Heart right ventricle (tissue), 16 donors: ENCODE measurements around the gene DUSP1. TPM values are rescaled to one million over a fixed set of nuclear protein-coding genes. Genes with fewer than 3 reads are reported as not detected.

Source experiments
- ATAC-seq, 8 donors: fragments of 200-7000 bp; cut with Tn5 transposase; one replicate each; pipeline ENCODE4 v1.9.1; 2020; ENCODE audit warnings: mild to moderate bottlenecking in 8 of 8, moderate library complexity in 8 of 8, moderate number of reproducible peaks in 1 of 8
- DNase-seq, 2 donors: peaks; one replicate each; pipeline ENCODE4 v3.0.0-alpha.2; 2020
- H3K27ac ChIP-seq, 10 donors: fragments of 200-600 bp; sonication (generic) in 2 of 10; one replicate each; pipeline versions ENCODE4 v1.5.0 to v1.8.0; 2020 to 2022; ENCODE audit warnings: mild to moderate bottlenecking in 3 of 10
- H3K27me3 ChIP-seq, 7 donors: fragments of 200-600 bp; one replicate each; pipeline ENCODE4 v1.8.0; 2021 to 2022; ENCODE audit warnings: mild to moderate bottlenecking in 2 of 7
- H3K36me3 ChIP-seq, 9 donors: fragments of 200-600 bp; sonication (generic) in 1 of 9; one replicate each; pipeline versions ENCODE4 v1.5.0 to v1.8.0; 2020 to 2022; ENCODE audit warnings: mild to moderate bottlenecking in 2 of 9
- H3K4me1 ChIP-seq, 9 donors: fragments of 200-600 bp; sonication (generic) in 1 of 9; one replicate each; pipeline versions ENCODE4 v1.5.0 to v1.8.0; 2020 to 2022; ENCODE audit warnings: mild to moderate bottlenecking in 4 of 9
- H3K4me3 ChIP-seq, 10 donors: fragments of 200-600 bp; sonication (generic) in 2 of 10; one replicate each; pipeline versions ENCODE4 v1.5.0 to v1.8.0; 2020 to 2022; ENCODE audit warnings: mild to moderate bottlenecking in 7 of 10, moderate library complexity in 2 of 10
- H3K9me3 ChIP-seq, 11 donors: fragments of 200-600 bp in 10 of 11; sonication (generic) in 2 of 11; one replicate each; pipeline versions ENCODE4 v1.5.0 to v1.8.0; 2013 to 2022; ENCODE audit warnings: mild to moderate bottlenecking in 2 of 11, control low read depth in 1 of 11, moderate library complexity in 1 of 11
- WGBS, 2 donors: extraction: QIAGEN DNeasy Blood & Tissue Kit; methylation state at CpG; one replicate each; pipeline ENCODE4 v1.1.7; 2013; ENCODE audit warnings: inconsistent platforms in 1 of 2; 5-methylcytosine and 5-hydroxymethylcytosine counted together
- intact Hi-C, 10 donors: fragments of 100-400 bp; cut with DNase I; formaldehyde crosslinking; loops; one replicate each; pipeline versions ENCODE4 v1.11.1 to v1.14.2; 2022
- polyA plus RNA-seq, 2 donors: library from polyadenylated mRNA; stranded (reverse); fragments of 200-250 nt; gene quantifications; one replicate each; pipeline ENCODE4 v1.2.3, GENCODE V29; 2013
- total RNA-seq, 10 donors: library from RNA; stranded (reverse); fragmentation: NEBNext Ultra II Directional in 3 of 10; extraction: Animal tissue kit (Norgen Biotek cat#: 25700) in 3 of 10; gene quantifications; one replicate each; pipeline versions ENCODE4 v1.2.1 to v1.2.4, GENCODE V29; 2021 to 2023
- TF ChIP-seq, protein P1 (sequence below), 9 donors: fragments of 200-600 bp; sonication (generic) in 2 of 9; IDR thresholded peaks; one replicate each; pipeline versions ENCODE4 v1.5.0 to v1.8.0; 2021 to 2022; ENCODE audit warnings: antibody characterized with exemption in 9 of 9, mild to moderate bottlenecking in 5 of 9, moderate library complexity in 1 of 9
- donor health status: Arrhythmogenic right ventricular cardiomyopathy.
- donor health status: ischemic (EF 13 %, LVEDD 7.1; RV severe dilation, severe dysfunction).
- donor health status: healthy with polysubstance abuse.
- donor health status: DM: no; HTN: yes; CAD: no.
- donor health status: DM: no; HTN: no; CAD: no.
- donor health status: ischemic (EF 25% LVEDD 6.9; RV normal size, moderate dysfunction).
- donor health status: ischemic (EF 25% LVEDD 5.7; RV mildly dilated, moderate dysfunction).
- donor health status: healthy.
- donor health status: DM: yes; HTN: yes; CAD: no.
- donor health status: Ischemic cardiomyopathy.
- donor health status: ischemic (EF 35%, LVEDD 5.7; RV mildly dilated, moderate dysfunction).
- donor health status: nonischemic (EF 11% LVEDD 7.7; RV severe dilation, severe dysfunction).
- donor health status: DM: yes; HTN: yes; CAD: no.
- donor health status: PGD.
- donor health status: ischemic (EF 29% LVEDD 5.4; RV normal size, mild dysfunction).
- donor health status: nonischemic (EF 23%, LVEDD 6.1; RV moderate dilation, normal function).

Gene DUSP1
- total and polyA plus RNA-seq, 12 donors = 33.3 to 215 (median 125) TPM

DNA sequence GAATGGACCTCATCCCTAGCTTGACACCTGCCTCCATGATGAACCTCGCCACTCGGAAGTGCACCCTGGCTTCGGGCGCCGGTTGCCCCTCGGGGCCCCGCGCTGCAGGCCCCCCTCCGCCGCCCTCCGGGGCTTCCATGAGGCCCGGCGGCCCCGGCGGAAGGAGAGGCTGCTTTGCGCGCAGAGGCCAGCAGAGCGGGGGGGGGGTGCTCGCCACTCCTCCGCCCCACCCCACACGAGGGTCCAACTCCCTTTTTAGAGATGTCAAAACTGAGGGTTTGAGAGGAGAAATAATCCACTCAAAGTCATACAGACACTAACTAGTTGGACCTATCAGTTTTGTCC is 7.9 kb downstream of the DUSP1 start:
- Histone ChIP-seq H3K27ac (peak overlapping the region in 1 of 10 donors; percentile 100), H3K4me3 (no peak overlapping the region), H3K4me1 (peaks cover 11 to 55% (median 39%) of the 10 kb centered on the region in 9 donors), H3K9me3 (peaks cover 0 to 16% (median 9%) of the 10 kb centered on the region in 11 donors), H3K27me3 (no peaks in the 10 kb centered on the region), H3K36me3 (peaks cover 0 to 16% (median 7%) of the 10 kb centered on the region in 9 donors)
- intact Hi-C loops = loop anchor here in 1 of 10 donors (10.0 kb wide), 1 partner anchor 178 kb away; no protein-coding TSS in a partner anchor
- DNase-seq (no peak), ATAC-seq (no peak)
- WGBS, 2 donors = 92 to 95% methylated on average over 21 of the region's 21 CpGs
- TF ChIP-seq, protein P1, sequence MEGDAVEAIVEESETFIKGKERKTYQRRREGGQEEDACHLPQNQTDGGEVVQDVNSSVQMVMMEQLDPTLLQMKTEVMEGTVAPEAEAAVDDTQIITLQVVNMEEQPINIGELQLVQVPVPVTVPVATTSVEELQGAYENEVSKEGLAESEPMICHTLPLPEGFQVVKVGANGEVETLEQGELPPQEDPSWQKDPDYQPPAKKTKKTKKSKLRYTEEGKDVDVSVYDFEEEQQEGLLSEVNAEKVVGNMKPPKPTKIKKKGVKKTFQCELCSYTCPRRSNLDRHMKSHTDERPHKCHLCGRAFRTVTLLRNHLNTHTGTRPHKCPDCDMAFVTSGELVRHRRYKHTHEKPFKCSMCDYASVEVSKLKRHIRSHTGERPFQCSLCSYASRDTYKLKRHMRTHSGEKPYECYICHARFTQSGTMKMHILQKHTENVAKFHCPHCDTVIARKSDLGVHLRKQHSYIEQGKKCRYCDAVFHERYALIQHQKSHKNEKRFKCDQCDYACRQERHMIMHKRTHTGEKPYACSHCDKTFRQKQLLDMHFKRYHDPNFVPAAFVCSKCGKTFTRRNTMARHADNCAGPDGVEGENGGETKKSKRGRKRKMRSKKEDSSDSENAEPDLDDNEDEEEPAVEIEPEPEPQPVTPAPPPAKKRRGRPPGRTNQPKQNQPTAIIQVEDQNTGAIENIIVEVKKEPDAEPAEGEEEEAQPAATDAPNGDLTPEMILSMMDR (IDR thresholded peaks at IDR 0.05) = no peak

DNA sequence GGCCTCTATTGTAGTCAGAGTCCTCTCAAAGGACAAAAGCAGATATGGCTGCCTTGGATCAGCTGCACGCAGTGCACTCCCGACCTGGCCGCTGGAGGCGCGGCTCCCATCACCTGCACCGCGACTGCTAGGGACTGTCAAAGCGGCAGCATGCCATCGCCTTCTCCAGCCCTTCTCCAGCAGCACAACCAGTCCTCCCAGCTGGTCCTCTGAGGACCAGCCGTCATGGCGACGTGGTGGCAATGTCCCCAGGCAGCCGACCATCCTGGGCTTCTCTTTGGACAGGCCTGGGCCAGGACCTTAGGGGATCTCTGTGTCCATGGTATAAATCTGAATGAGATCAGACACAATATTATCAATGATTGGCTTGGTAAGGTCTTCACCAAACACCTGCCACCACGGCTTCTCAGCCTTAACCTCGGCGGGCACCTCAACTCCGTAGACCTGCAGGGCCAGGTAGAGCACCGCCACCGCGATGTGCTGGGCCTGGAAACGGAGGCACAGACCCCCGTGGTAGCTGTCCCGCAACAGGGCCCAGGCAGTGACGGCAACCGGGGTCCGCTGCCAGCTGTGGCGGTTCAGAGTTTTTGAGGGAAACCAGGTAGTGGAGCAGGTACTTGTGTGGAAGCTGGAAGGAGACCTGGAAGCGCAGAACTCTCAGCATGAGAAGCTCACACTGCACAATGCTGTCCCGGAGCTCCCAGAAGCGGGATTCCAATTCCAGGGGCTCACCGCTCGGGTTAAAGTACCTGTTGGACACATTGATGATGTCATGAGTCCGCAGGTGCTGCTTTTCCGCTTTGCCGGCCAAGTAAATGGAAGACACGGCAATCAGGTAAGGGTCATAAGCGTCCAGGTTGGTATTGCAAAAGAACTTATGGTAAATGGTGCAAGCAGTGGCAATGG is 8.5 kb downstream of the DUSP1 start:
- no peak for ATAC-seq

DNA sequence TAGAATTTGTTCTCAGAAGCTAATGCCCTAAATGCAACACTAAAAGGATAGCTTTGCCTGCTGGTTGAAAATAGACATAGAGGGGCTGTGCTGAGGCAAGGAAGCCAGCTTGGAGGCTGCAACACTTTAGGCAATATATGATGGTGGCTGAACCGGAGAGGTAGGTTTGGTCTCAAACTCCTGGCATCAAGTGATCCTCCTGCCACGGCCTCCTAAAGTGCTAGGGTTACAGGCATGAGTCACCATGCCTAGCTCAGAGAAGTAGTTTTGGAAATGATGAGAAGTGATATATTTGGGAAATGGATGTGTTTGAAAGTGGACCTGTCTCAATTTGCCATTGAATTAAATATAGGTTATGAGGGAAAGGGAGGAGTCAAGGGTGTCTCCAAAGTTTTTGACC is 10.0 kb downstream of the DUSP1 start:
- intact Hi-C loops = loop anchor here in 1 of 10 donors (10.0 kb wide), 1 partner anchor 176 kb away; no protein-coding TSS in a partner anchor
- H3K4me3 ChIP-seq = no peak overlapping the region
- peaks cover 12 to 44% (median 25%) of the 10 kb centered on the region in 9 donors for H3K4me1 ChIP-seq
- no peak overlapping the region for H3K27ac ChIP-seq
- TF ChIP-seq, protein P1 (IDR thresholded peaks at IDR 0.05) = no peak
- H3K27me3 ChIP-seq = no peaks in the 10 kb centered on the region
- DNase-seq (no peak), ATAC-seq (no peak)
- peaks cover 0 to 16% (median 9%) of the 10 kb centered on the region in 11 donors for H3K9me3 ChIP-seq
- no peaks in the 10 kb centered on the region for H3K36me3 ChIP-seq
- 94 to 95% methylated on average over 2 of the region's 2 CpGs for WGBS, 2 donors

More for the DNA sequence above, 8.5 kb downstream of the DUSP1 start:
- H3K9me3 ChIP-seq = peaks cover 0 to 16% (median 9%) of the 10 kb centered on the region in 11 donors
- WGBS, 2 donors = 97% methylated on average over 37 of the region's 37 CpGs
- peaks cover 12 to 55% (median 37%) of the 10 kb centered on the region in 9 donors for H3K4me1 ChIP-seq
- no peak overlapping the region for H3K27ac ChIP-seq
- TF ChIP-seq, protein P1 (IDR thresholded peaks at IDR 0.05) = no peak
- peaks cover 0 to 10% (median 1%) of the 10 kb centered on the region in 9 donors for H3K36me3 ChIP-seq
- intact Hi-C loops = loop anchor here in 1 of 10 donors (10.0 kb wide), 1 partner anchor 178 kb away; no protein-coding TSS in a partner anchor
- no peaks in the 10 kb centered on the region for H3K27me3 ChIP-seq
- no peak overlapping the region for H3K4me3 ChIP-seq
- DNase-seq = no peak

DNA sequence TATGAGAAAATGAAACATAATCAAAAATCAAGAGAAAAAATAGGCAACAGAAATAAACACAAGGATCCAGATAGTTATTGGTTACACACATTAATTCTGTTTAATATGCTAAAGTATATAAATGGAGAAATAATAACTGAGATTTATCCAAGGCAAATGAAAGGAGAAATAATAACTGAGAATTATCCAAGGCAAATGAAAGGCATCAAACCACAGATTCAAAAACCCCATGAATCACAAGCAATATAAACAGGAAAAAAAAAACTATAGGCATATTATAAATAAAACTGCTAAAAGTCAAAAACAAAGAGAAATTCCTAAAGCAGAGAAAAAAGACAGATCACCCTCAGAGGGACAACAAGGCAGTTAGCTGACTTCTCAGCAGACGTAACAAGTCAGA is 10.9 kb downstream of the DUSP1 start:
- H3K27me3 ChIP-seq = no peaks in the 10 kb centered on the region
- no peak for ATAC-seq
- TF ChIP-seq, protein P1 (IDR thresholded peaks at IDR 0.05) = no peak
- WGBS, 2 donors = 97 to 98% methylated on average over 1 of the region's 1 CpG
- intact Hi-C loops = loop anchor here in 1 of 10 donors (10.0 kb wide), 1 partner anchor 175 kb away; no protein-coding TSS in a partner anchor
- DNase-seq = no peak
- H3K4me3 ChIP-seq = no peak overlapping the region
- H3K9me3 ChIP-seq = peaks cover 0 to 21% (median 9%) of the 10 kb centered on the region in 11 donors
- H3K27ac ChIP-seq = no peak overlapping the region
- no peaks in the 10 kb centered on the region for H3K36me3 ChIP-seq
- peaks cover 9 to 37% (median 20%) of the 10 kb centered on the region in 9 donors for H3K4me1 ChIP-seq
